HEK293T (cell line): Measurements from ENCODE around the gene DYNC1I1.

Experiments
- CTCF ChIA-PET: fragments of 350-600 bp; formaldehyde crosslinking; extraction: SDS; loops from one replicate; lab custom pipeline; 2021; ENCODE audit warnings: antibody characterized with exemption, inconsistent platforms; lab: Yijun Ruan, JAX
- POLR2A ChIA-PET: fragments of 350-600 bp; formaldehyde crosslinking; extraction: SDS; loops from one replicate; lab custom pipeline; 2020; ENCODE audit warnings: antibody characterized with exemption, inconsistent platforms; lab: Yijun Ruan, JAX
- DNase-seq: peaks from one replicate; pipeline ENCODE4 v3.0.0; 2012; ENCODE audit warnings: mixed read lengths; ENCODE audit errors: extremely low spot score
- ARNT ChIP-seq: fragments of 450-650 bp; IDR thresholded peaks from 2 replicates; pipeline ENCODE4 v1.6.1; 2017; ENCODE audit warnings: mild to moderate bottlenecking
- BHLHE40 ChIP-seq: fragments of 450-650 bp; IDR thresholded peaks from 2 replicates; pipeline ENCODE4 v1.6.1; 2016; ENCODE audit warnings: mild to moderate bottlenecking, moderate library complexity, borderline replicate concordance
- CTBP1 ChIP-seq: fragments of 450-650 bp; IDR thresholded peaks from 2 replicates; pipeline ENCODE4 v1.6.1; 2016; ENCODE audit warnings: borderline replicate concordance
- ELF4 ChIP-seq: fragments of 450-650 bp; IDR thresholded peaks from 2 replicates; pipeline ENCODE4 v1.6.1; 2017; ENCODE audit warnings: antibody characterized with exemption
- FOXA1 ChIP-seq: fragments of 450-650 bp; IDR thresholded peaks from 2 replicates; pipeline ENCODE4 v1.6.1; 2016; ENCODE audit warnings: mild to moderate bottlenecking
- FOXK2 ChIP-seq: fragments of 450-650 bp; IDR thresholded peaks from 2 replicates; pipeline ENCODE4 v1.6.1; 2016; ENCODE audit warnings: mild to moderate bottlenecking
- FOXM1 ChIP-seq: fragments of 450-650 bp; IDR thresholded peaks from 2 replicates; pipeline ENCODE4 v1.6.1; 2017; ENCODE audit warnings: mild to moderate bottlenecking, borderline replicate concordance
- HDGF ChIP-seq: fragments of 450-650 bp; IDR thresholded peaks from 2 replicates; pipeline ENCODE4 v1.6.1; 2017; ENCODE audit warnings: antibody characterized with exemption, borderline replicate concordance
- L3MBTL2 ChIP-seq: fragments of 450-650 bp; conservative IDR thresholded peaks from 2 replicates; pipeline ENCODE4 v1.6.1; 2016; ENCODE audit warnings: mild to moderate bottlenecking
- LEF1 ChIP-seq: fragments of 450-650 bp; IDR thresholded peaks from 2 replicates; pipeline ENCODE4 v1.6.1; 2017; ENCODE audit warnings: mild to moderate bottlenecking, borderline replicate concordance
- NFRKB ChIP-seq: fragments of 450-650 bp; IDR thresholded peaks from 2 replicates; pipeline ENCODE4 v1.6.1; 2016; ENCODE audit warnings: mild to moderate bottlenecking, moderate library complexity
- SP1 ChIP-seq: fragments of 450-650 bp; IDR thresholded peaks from 2 replicates; pipeline ENCODE4 v1.6.1; 2017
- SUZ12 ChIP-seq: fragments of 450-650 bp; IDR thresholded peaks from 2 replicates; pipeline ENCODE4 v1.6.1; 2016; ENCODE audit warnings: mild to moderate bottlenecking
- TARDBP ChIP-seq: fragments of 450-650 bp; IDR thresholded peaks from 2 replicates; pipeline ENCODE4 v1.6.1; 2016
- ZNF384 ChIP-seq: fragments of 450-650 bp; IDR thresholded peaks from 2 replicates; pipeline ENCODE4 v1.6.1; 2016
- TF ChIP-seq, protein P1 (sequence below): fragments of 450-650 bp; IDR thresholded peaks from 2 replicates; pipeline ENCODE4 v1.6.1; 2016

DYNC1I1 gene

DNA sequence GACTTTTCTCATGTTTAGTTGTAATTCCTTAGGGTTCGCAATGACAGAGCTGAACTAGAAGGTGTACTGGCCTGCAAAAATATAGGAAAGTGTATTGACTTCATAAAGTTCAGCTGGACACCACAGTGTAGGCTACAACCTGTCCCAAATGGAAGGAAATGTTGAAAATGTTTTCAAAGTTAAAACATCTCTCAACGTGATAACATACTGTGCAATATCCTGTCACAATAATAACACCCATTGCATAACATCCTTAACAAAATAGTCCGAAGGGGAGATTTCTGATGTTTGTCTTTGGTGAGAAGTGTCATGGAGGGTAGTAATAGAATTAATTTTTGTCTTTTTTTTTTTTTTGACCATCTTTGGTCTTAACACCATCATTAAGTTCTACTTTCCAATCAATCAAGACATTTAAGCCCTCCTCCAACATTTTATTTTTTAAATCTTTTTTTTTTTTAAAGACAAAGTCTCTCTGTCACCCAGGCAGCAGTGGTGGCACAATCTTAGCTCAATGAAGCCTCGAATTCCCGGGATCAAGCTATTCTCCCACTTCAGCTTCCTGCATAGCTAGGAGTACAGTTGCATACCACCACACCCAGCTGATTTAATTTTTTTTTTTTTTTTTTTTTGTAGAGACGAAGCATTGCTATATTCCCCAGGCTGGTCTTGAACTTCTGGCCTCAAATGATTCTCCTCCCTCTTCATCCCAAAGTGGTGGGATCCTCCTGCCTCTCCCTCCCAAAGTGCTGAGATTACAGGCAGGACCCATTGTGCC is 45.7 kb downstream of the DYNC1I1 start:
- no peak for DNase-seq
- no peak for TF ChIP-seq ARNT
- no peak for TF ChIP-seq FOXK2
- TF ChIP-seq NFRKB: no peak
- no peak for TF ChIP-seq SUZ12
- no peak for TF ChIP-seq FOXA1
- no peak for TF ChIP-seq L3MBTL2
- TF ChIP-seq TARDBP: no peak
- TF ChIP-seq CTBP1: no peak
- TF ChIP-seq FOXM1: no peak
- TF ChIP-seq HDGF: no peak
- TF ChIP-seq, protein P1, sequence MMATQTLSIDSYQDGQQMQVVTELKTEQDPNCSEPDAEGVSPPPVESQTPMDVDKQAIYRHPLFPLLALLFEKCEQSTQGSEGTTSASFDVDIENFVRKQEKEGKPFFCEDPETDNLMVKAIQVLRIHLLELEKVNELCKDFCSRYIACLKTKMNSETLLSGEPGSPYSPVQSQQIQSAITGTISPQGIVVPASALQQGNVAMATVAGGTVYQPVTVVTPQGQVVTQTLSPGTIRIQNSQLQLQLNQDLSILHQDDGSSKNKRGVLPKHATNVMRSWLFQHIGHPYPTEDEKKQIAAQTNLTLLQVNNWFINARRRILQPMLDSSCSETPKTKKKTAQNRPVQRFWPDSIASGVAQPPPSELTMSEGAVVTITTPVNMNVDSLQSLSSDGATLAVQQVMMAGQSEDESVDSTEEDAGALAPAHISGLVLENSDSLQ: no peak
- TF ChIP-seq SP1: no peak
- TF ChIP-seq BHLHE40: no peak
- no peak for TF ChIP-seq LEF1
- TF ChIP-seq ZNF384: no peak
- no peak for TF ChIP-seq ELF4
- CTCF ChIA-PET: no interaction called here
- POLR2A ChIA-PET: no interaction called here

DNA sequence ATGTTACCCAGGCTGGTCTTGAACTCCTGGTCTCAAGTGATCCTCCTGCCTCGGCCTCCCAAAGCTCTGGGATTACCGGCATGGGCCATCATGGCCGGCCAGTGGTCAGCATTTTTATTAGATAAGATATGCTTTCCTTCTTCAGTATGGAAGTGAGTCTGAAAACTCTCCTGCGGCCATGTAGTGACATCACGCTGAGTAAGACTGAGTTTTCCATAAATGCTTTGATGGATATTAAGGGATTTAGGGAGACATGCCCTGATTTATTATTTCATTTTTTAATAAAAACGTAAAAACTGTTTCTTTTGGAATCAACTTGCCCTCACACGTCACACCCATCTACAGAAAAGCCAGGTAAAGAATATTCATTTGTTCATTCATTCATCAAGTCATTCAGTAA is 48.4 kb downstream of the DYNC1I1 start:
- ChIA-PET CTCF (no interaction called here), POLR2A (no interaction called here)

DNA sequence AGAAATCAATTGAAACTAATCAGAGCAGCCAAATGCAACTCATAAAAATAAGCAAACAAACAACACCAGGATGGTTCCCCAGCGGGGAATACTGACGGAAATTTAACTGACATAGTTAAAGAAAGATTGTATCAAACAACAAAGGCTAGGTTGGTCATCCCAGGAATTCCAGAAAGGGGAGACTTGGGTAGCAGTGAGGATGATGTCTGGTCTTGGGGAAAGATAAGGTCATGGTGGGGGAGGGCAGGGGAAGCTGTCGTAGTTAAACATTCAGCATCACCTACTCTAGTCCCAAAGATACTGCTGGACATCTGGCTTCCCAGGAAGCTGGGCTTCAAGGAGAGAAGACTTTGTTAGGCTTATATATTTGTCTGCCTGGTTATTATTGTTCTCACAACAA is 50.4 kb downstream of the DYNC1I1 start:
- CTCF ChIA-PET: no interaction called here
- POLR2A ChIA-PET: no interaction called here

More for the DNA sequence above, 48.4 kb downstream of the DYNC1I1 start:
- no peak for DNase-seq
- TF ChIP-seq ZNF384 (no peak), NFRKB (no peak), TARDBP (no peak), L3MBTL2 (no peak), FOXA1 (no peak), ARNT (no peak), CTBP1 (no peak), LEF1 (no peak), ELF4 (no peak), FOXM1 (no peak), BHLHE40 (no peak), HDGF (no peak), SUZ12 (no peak), FOXK2 (no peak), SP1 (no peak)
- TF ChIP-seq, protein P1: no peak

DNA sequence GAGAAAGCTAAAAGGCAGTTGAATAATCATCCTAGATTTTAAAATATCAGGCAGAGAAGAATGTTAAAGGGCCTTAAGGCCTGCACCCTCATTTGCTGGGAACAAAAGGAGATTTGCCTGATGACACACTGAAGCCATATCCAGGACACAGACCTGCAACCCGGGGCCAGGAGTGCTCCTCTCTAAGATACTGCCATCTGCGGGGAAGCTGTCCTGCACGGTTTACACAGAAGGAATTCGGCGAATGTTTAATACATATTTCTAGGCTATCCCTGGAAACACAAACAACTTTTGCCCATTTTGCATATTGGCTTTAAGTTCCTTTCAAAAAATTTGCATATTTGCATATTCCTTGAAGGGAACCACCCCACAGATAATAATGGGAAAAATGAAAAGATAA is 52.3 kb downstream of the DYNC1I1 start:
- TF ChIP-seq FOXA1 (no peak), SP1 (no peak), NFRKB (no peak), FOXK2 (no peak), HDGF (no peak), ELF4 (no peak), LEF1 (no peak), SUZ12 (no peak), ARNT (no peak), TARDBP (no peak), ZNF384 (no peak), FOXM1 (no peak), CTBP1 (no peak), BHLHE40 (no peak), L3MBTL2 (no peak)
- TF ChIP-seq, protein P1: no peak
- POLR2A ChIA-PET: no interaction called here
- CTCF ChIA-PET: interaction anchor here (3.5 kb wide), 1 partner anchor 17 kb away, joined by 9 read pairs; no protein-coding TSS in a partner anchor
- no peak for DNase-seq

More for the DNA sequence above, 50.4 kb downstream of the DYNC1I1 start:
- DNase-seq: no peak
- TF ChIP-seq SP1: no peak
- TF ChIP-seq L3MBTL2: no peak
- no peak for TF ChIP-seq NFRKB
- TF ChIP-seq ZNF384: no peak
- no peak for TF ChIP-seq TARDBP
- TF ChIP-seq LEF1: no peak
- TF ChIP-seq FOXA1: no peak
- no peak for TF ChIP-seq BHLHE40
- no peak for TF ChIP-seq HDGF
- TF ChIP-seq ARNT: no peak
- TF ChIP-seq FOXM1: no peak
- TF ChIP-seq, protein P1: no peak
- TF ChIP-seq CTBP1: no peak
- TF ChIP-seq ELF4: no peak
- TF ChIP-seq FOXK2: no peak
- TF ChIP-seq SUZ12: no peak
